Measurements from ENCODE around the gene TTC7B.

DNA sequence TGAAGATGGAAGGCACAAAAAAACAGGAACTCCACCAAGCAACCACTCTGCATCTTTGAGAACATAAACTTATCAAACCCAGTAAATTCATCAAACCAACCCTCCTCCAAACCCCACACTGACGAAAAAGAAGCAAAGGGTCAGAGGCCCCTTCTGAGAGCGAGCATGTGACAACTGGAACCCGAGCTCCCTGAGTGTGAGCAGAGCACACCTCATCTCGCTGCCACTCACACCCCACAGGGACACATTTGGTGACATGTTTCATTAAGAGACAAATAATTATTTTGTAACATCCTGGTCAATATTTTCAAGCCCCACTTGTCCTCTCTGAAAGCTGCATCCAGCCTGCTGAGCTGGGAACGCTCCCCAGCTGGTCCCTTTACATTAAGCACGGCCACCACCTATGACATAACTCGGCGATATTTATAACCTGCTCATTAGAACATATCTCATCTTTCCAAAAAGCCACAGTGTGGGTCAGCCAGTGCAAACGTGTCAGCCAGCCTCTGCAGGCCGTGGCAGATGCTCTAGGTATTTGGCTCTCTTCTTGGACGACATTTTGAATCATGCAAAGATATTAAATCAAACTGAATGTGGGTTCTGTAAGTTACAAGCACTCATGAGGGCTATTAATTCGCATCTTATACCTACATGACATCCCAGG lies 120.1 kb downstream of the TTC7B start:
- no peak for TF ChIP-seq POLR2A (IDR thresholded peaks at IDR 0.05; ENCODE audit: borderline replicate concordance, extremely low read depth, insufficient read depth, insufficient read length)
- TF ChIP-seq YY1 (IDR thresholded peaks at IDR 0.05; ENCODE audit: extremely low read depth, insufficient replicate concordance, low read depth, low read length), result no peak
- TF ChIP-seq, protein P1, sequence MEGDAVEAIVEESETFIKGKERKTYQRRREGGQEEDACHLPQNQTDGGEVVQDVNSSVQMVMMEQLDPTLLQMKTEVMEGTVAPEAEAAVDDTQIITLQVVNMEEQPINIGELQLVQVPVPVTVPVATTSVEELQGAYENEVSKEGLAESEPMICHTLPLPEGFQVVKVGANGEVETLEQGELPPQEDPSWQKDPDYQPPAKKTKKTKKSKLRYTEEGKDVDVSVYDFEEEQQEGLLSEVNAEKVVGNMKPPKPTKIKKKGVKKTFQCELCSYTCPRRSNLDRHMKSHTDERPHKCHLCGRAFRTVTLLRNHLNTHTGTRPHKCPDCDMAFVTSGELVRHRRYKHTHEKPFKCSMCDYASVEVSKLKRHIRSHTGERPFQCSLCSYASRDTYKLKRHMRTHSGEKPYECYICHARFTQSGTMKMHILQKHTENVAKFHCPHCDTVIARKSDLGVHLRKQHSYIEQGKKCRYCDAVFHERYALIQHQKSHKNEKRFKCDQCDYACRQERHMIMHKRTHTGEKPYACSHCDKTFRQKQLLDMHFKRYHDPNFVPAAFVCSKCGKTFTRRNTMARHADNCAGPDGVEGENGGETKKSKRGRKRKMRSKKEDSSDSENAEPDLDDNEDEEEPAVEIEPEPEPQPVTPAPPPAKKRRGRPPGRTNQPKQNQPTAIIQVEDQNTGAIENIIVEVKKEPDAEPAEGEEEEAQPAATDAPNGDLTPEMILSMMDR (IDR thresholded peaks at IDR 0.05 in 2 of 3, conservative IDR thresholded peaks at IDR 0.05 in 1 of 3; ENCODE audit: borderline replicate concordance in 1 of 3, insufficient read depth in 1 of 3, low read depth in 2 of 3, low read length in 2 of 3), result no peak
- TF ChIP-seq CEBPB (IDR thresholded peaks at IDR 0.05; ENCODE audit: low read depth), result no peak
- TF ChIP-seq EZH2 (IDR thresholded peaks at IDR 0.05), result no peak
- no peak for TF ChIP-seq TCF7L2 (IDR thresholded peaks at IDR 0.05; ENCODE audit: borderline replicate concordance, extremely low read depth, insufficient read depth, insufficient read length)
